Stimulated activated CD8-positive, alpha-beta memory T cell treated with anti-CD3 and anti-CD28 coated beads, Interleukin-4, amount 100 ng/mL, for 48 hours (primary cell): ENCODE data around the gene EDN2.
A peak's percentile ranks its signal among the peaks of the same experiment; 100 is the strongest.

Experiments
- DNase-seq: peaks from one replicate; pipeline ENCODE4 v3.0.0-alpha.2; 2020

The EDN2 gene

DNA sequence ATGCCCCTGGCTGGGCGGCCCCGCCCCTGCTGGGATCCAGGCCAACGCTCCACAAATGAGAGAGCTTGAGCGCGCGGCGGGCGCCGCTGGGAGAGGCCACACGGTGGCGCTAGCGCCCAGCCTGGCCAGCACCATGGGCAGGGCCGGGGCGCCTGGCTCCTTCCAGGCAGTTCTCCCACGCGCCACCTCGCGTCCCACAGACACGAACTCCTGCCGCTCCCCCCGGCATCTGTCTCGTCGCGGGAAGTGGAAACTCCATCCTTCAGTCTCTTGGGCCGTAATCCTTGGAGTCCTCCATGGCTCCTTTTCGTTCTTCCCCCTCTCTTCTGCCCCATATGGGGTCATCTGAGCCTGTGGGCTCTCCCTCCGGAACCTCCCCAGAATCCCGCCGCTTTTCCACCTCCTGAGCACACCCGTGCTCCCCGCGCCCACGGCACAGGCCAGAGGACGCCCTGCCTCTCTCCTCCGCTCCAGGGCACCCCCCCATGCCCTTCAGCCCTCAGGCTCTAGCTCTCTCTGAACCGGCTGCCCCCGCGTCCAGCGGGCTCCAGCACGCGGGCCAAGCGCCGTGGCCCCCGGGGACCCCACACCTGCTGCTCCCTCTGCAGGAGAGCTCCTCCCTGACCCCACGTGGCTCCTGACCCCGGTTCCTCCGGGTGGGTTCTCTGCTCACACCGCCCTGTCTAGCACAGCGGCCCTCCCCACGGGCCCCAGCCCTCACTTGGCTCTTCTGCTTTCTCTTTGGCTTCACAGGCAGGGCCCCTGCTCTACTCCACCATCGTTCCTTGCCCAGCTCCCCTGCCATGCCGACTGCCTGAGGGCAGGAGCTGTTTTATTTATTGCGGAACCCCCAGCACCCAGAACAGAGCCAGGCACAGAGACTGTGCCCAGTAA lies 31.9 kb upstream of the EDN2 start:
- DNase-seq = peak; percentile 79

DNA sequence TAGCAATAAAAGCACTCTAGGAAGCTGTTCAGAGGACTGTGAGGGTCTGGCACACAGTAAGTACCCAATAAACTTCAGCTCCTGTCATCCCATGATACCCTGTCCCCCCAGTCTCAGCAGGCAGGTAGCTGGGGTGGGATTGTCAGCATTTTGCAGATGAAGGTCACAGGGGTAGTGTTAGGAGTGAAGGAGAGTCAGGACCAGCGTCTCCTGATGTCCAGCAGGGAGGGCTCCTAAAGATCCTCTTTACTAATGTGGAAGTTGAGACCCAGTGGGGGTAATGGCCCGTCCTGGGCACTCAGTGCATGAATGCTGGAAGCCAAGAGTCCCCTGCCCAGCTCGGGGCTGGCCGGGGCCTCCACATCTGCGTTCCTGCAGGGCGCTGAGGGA lies 31.3 kb upstream of the EDN2 start:
- DNase-seq = no peak

DNA sequence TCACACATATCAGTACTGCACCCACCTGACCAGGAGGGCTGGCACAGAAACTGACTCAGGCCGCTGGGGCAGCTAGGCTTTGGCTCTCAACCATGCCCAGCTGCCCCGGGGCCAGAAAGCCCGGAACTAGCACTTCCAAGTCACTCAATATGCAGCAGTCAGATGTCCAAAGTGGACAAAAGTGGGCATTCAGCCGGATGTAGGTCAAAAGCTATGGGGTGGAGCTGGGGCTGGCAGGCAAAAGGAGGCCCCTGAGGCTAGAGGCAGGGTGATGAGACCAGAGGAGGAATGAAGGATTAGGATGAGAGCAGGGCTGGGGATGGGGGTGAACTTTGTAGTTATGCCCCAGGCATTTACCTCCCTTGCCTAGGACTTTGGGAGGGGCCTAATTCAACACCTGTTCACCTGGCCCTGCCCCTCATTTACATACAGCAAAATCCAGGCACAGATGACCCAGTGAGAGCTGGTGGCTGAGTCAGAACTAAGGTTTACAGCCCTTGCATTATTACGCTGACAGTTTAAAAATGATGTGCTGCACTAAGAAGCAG lies 30.7 kb upstream of the EDN2 start:
- DNase-seq = no peak

DNA sequence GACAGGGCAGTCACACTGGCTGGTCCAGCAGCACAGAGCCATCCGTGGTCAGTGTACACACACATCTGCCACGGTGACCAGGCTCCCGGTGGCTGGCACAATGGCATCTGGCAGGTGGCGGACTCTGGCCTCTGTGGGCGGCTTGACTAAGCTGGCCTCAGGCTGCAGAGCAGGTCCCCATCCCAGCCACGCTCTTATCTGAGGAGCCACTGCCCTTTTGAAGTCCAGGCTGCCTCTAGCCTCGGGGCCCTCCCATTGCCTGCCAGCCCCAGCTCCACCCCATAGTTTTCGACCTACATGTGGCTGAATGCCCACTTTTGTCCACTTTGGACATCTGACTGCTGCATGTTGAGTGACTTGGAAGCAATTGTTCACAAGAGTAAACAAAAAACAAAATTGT lies 29.9 kb upstream of the EDN2 start:
- no peak for DNase-seq

DNA sequence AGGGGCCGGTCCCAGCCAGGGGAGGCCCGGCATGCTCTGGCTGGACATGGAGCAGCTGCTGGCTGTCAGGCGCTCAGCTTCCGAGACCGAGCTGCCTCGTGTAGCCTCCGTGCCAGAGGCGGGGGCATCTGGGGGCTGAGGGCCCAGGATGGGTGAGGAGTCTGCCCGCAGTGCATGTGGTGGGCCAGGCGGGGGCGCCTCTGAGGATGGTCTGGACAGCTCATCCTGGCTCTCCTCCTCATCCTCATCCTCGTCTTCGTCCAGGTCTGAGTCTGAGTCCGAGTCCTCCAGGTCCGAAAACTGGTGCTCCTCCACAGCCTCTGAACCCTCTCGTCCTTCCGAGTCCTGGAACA lies 28.9 kb upstream of the EDN2 start:
- peak; percentile 70 for DNase-seq

DNA sequence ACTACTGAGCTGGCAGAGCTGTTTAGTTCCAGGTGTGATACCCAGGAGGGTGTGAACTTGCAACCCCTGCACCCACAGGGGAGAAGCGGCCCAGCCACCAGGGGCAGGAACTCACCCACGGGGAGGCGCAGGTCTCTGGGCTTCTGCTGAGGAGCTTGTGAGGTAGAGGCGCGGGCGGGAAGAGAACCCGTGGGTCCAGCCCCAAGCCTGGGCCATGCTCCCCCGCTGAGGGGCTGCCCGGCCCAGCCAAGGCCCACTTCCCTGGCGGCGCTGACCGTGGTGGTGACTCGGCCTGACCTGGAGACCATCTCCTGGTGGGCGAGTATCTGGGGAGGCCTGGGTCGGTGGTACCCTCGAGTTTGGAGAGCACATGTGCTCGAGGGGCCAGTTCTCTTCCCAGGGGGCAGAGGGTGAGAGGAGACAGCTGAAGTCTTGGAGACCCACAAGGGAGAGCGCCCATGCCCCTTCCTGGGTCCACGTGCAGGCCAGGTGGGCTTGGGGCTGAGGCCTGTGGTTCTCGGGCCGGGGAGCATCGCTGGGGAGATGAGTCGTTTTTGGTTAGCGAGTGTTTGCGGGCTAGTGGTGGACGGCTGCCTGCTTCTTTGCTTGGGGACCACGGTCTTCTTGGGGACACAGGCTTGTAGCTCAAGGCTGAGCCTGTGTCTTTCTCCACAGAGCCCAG lies 28.4 kb upstream of the EDN2 start:
- DNase-seq = no peak

DNA sequence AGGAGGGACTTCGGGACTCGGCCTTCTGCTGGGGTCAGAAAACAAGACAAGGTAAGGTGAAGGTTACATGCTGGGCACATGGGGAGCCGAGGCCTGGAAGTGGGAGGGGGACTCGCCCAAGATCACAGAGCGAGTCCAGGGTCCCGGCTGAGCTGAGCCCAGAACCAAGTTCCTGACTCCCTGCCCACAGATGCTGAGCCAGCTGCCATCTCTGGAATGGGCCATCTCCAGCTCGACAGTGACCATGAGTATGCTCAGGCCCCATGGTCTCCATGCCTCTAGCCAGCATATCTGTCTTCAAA lies 26.7 kb upstream of the EDN2 start:
- DNase-seq = no peak

DNA sequence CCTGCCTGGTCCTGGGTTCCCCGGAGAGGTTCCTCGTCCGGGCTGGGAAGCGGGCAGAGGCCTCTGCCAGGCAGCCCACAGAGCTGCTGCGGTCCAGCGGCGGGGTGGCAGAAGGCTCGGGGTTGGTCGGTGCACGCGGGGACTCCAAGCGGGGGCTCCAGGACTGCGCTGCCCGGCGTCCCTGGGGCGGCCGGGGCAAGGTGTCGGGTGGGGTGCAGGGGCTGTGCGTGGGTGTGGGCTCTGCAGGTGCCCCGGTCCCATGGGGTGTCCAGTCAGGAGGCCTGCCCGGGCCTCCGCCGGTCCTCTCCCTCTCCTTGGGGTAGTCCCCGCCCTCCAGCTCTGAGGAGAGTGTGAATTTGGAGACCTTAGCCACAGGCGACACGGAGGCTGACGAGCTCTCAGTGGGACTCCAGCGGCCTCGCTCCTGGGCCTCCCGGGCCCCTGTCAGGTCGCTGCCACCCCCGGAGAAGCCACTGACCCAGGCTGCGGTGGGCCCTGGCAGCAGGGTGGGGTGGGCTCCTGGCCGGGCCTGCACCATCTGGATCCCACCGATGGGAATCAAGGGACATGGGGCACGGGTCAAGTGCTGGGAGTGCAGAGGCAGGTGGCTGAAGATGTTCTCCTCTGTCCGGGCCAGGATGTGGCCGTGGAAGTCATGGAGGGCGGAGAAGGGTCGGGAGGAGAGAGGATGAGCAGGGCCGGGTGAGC lies 26.2 kb upstream of the EDN2 start:
- no peak for DNase-seq

DNA sequence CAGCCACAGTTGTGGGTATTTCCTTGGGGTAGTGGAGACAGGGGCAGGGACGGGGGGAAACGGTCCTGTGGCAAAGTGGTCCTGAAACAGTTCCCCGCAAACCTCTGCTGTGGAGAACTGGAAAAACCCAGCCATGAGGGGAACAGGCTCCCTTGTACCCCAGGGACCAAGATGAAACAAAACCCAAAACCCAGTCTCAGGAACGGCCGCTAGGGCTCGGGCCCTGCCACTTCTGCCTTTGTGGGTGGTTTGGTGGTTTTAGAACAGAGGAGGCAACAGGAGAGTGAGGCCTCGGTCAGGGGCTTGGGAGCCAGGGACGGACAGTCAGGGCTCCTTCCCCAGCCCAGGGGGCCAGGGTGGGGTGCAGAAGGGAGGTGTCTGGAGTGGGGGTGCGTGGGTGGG lies 24.8 kb upstream of the EDN2 start:
- DNase-seq = no peak

DNA sequence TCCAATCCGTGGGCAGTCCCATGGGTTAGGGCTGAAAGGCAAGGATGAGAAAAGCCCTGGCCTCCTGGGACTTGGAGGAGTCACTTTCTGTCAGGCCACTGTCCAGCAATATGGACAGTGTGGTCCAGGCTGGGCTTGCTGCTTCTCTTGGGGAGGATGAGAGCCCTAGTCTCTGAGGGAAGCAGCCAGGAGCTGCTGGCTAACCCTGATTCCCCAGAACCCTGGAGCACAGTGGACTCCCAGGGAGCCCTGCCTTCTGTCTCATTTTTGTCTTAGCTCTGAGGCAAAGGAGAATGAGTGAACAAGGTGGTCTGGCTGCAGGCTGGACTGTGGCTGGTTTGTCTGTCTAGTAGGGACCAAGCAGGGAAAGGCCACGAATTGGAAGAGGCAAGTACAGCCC lies 23.8 kb upstream of the EDN2 start:
- DNase-seq = no peak

DNA sequence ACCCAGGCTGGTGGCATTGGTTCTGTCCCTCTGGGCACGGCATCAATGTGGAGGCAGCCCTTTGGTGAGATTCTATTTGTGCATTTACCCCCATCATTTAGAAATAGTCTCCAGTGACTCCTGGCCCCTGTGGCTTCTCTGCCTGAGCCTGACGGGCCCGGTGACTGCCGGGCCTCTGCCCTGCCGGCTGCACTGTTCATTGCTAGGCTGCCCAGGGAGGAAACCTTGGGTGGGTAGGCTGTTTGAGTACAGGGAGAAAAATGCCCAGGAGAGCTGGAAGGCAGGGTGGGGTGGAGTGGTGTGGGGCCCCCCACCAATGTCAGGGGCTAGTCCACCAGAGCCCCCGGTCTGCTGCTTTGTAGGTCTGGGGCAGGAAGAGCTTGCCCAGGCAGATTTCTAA lies 23.4 kb upstream of the EDN2 start:
- DNase-seq = no peak

DNA sequence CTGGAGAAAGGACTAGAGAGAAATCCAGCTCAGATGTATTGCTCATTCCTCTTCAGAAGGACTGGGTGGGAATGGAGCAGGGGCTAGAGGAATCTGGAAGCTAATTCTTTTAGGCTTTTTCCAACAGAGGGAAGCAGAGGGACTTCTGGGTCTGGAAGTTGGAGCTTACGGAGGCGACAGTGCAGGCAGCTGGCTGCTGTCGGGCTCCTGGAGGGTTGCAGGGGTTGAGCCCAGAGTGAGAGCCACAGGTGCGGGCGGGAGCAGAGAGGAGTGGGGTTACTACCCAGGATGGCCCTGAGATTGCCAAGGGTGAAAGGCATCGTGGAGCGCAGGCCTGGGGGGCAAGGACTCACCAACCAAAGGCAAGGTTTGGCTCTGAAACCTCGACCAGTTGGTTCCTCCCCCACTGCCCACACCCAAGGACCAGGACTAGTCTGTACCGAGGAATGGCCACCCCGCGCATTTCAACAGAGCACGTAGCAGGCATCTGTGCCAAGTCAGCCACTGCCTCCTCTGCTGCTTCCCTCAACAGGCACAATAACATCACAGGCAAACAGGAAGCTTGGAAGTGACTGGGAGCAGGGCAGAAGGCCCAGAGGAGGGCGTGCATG lies 22.7 kb upstream of the EDN2 start:
- no peak for DNase-seq

DNA sequence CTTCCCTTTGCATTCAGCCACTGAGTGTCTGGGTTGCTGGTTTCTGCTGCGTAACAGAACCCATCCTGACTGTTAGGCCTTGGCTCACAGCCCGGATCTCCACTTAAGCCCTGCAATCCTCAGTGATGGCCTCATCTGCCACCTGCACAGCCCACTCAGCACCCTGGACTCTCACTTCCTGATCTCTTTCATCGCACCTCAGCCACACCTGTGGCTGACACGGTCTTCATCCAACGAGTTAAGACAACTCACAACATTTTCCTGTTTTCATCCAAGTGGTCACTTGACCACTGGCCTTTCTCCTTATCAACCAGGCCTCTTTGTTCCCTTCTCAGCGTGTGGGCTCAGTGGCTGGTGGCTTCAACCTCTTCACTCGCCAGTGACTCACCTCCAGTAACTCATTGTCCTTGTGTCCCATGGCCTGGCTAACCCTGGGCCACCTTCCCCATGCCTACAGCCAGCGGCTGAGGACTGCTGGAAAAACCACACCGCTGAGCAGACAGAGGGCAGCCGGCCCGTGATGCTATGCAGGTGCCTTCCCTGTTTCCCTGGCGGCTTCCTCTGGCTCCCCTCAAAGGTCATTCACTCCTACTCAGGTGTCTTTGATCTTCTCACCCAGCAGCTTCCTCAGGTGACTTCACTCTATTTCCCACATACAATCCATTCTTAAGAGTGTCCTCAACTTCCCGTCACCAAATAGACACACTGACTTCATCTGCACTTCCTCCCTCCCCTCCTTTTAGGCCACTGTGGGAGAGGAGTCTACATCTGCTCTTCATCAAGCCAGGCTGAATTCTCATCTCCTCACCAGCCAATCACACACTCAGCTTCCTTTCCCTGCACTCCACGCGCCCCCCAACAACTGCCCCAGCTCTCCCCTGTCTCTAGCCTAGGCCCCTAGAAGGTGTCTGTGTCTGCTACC lies 19.9 kb upstream of the EDN2 start:
- no peak for DNase-seq

DNA sequence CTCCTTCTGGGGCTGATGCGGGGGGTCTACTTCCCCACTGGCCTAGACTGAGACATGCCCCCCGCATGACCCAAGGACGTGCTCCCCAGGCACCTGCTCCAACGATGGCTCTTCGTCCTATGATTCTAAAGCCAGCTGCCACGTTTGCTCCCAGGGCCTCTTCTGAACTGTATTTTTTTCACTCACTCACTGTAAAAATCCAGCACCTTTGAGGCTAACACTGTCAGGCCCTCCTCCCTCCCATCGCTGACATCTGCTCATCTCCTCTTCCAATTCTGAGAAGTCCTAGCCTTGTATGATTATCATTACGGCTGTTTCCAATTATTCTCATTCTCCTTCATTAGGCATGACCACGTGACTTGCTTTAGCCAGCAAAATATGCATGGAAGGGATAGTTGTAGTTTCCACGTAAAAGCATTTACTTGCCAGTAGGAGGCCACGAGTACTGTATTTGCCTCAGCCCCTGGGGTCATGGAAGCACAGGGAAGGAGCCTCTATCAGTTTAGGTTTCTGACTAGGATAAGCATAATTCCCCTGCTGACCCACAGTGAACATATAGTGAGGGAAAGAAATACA lies 19.1 kb upstream of the EDN2 start:
- DNase-seq = no peak

DNA sequence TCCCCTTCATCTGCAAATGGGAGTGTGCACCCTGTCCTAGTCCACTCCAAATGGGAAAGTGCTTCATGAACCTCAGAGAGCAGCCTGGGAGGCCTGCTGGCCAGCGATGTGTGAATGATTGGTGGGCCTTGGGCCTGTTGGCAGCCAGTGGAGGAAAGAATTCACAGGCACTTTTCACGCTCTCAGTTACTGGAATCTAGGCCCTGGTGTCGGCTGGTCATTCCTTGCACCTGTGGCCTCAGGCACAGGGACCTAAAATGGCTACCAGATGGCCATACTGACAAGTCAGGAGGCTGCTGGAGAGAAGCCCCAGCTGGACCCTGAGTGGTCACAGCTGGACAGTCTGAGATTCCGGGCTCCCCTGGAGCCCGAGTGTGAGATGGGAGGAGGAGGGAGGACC lies 18.4 kb upstream of the EDN2 start:
- no peak for DNase-seq

DNA sequence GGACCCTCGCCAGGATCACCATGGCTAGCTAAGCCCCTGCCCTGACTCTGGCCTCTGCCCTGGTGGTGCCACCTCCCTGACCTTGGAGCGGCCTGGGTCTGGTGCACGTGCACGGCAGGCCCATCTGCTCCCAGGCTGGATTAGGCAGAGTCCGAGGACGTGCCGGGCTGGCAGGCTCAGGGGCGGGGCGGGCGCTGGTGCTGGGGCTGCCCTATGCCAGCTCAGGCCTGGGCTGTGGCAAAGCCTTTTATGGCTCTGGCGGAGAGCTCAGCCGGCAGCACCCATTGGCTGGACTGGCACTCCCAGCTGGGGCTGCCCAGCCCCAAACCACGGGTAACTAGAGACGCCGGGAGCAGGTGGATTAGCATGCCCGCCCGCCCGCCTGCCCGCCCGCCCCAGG lies 17.1 kb upstream of the EDN2 start:
- no peak for DNase-seq

DNA sequence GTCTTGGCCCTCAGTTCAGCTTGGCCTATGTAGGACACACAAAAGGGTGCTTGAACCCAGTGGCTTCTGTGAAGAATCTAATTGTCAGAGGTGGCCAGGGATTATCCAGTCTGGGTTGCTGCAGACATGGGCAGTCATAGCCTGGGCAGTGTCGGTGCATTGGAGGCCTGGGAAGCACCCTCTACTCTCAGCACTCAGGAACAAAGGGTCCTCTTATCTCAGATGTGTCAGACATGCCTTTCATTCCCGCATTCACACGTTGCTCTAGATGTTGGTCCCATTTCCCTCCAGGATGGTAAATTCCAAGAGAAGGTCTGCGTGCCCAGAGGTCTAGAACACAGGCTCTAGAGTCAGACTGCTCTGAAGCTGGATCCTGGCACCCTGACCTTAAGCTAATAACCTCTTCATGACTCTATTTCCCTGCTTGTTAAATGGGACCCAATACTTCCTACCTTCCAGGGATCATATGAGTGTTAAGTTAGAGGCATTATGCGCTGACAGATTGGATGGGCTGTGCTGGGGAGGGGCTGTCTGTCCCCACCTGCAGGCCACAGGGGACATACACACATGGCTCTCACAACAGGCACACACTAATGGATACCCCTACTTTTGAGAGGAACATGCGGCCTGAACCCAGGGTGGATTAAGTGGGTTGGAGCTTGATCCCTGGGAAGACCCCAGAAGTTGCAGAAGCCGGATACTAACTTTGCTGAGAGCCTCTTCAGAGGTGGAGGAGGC lies 16.5 kb upstream of the EDN2 start:
- DNase-seq = no peak

DNA sequence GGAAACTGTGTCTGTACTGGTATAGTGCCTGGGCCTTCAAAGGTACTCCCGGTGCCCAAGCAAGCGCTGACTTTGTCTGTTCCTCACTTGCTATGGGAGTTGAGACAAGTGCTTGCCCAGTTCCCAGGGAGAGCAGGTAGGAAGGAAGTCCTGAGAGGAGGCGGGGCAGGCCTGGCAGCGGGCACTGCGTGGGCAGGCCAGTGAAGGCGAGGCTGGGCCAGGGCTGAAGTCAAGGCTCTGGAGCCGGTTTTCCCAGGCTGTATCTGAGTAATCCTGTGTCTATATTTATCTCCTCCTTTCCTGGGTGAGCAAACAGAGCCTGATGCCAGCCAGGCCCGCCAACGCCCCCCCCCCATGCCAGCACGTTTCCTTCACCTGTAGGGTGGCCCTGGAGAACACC lies 15.9 kb upstream of the EDN2 start:
- no peak for DNase-seq

DNA sequence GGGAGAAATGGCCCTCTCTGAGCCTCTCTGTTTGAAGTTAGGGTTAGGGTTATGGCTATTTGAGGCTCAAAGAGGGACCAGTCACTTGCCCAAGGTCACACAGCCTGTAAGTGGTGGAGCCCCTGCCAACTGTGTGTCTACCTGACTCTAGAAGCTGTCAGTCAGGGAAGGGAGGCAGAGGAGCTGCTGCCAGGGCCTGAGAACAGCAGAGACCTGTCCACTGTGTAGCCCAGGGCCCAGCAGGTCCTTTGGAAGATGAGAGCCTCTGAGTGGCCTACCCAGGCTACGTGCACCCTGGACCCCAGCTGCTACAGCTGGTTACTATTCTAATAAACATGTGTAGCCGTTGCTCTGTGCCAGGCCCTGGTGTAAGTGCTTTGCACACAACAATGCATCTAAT lies 15.1 kb upstream of the EDN2 start:
- no peak for DNase-seq

DNA sequence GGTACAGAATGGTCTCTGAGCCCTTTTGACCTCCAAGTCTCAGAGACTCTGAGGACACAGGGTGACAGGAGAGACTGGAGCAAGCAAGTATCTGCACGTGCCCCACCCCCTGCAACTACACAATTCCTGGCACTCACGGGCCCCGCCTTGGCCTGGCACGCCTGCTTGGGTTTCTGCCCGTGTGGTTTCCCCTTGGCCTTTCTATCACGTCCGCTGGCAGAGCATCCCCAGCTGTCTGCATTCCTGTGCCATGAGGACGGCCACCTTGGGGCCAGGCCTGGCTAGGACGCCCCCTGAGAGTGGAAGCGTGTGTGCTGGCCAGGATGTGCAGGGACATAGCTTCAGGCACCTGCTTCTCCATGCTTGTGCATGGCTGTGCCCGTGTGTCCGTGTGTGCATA lies 14.3 kb upstream of the EDN2 start:
- DNase-seq = no peak

DNA sequence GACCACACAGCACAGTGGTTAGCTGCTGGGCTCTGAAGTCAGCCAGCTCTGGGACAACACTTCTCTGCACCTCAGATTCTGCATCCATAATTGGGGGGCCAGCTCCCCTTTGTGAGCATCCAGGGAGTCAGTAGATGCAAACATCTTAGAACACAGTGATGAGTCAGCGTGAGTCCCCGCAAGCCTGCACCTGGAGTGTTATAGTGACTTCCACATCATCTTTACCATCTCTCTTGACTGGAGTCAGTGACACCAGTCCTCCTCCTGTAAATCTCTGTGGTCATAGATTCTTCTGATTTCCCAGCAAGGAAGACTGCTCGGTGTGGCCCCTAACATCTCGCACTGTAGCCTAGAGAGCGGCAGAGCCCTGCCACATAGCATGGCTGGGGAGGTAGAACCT lies 13.9 kb upstream of the EDN2 start:
- no peak for DNase-seq
